Fibroblast of skin of abdomen (primary cell): ENCODE results near the gene DGKA.

ENCODE experiments used
- DNase-seq: peaks from one replicate; pipeline ENCODE4 v3.0.0-alpha.2; 2013

Gene DGKA

DNA sequence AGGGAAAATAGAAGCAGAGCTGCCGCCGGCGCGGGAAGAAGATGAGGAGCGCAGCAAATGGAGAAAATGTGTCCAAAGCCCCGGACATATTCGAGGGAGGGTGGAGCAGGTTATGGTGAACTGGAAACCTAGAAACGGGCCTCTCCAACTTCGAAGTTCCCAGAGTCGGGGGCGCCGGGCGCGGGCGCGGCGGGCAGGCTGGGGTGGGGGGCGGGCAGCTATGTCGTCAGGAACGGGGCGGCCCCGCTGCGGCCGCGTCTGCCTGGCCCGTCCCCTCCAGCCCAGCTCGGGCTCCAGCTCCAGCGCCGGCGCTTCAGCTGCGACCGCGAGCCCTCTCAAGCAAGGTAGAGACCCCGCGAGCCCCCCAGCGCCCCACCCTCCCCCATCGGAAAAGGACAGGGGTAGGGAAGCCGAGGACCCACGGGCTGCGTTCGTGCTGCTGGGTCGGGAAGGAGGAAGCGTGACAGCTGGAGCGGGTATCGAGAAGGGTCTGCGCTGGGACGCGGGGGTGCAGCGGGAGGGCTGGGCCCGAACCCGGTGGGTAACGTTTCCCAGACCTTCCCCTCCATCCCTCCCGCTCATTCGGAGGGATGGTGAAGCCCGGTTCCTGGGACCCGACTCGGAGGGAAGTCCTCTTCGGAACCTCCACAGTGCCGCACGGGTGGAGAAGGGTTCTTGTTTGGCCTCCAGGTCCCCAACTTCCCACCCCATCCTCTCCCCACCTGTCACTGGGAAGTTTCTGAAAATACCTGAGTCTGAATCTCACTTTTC, 1.0 kb downstream of the DGKA start:
- DNase-seq: peak; percentile 44

- DNase-seq: peak; percentile 24
Observed at GRCh38 chr12:55932551-55932910, 1.6 kb downstream of the DGKA start.

GRCh38 chr12:55933169-55933798, 2.3 kb downstream of the DGKA start:
- DNase-seq: no peak

DNA sequence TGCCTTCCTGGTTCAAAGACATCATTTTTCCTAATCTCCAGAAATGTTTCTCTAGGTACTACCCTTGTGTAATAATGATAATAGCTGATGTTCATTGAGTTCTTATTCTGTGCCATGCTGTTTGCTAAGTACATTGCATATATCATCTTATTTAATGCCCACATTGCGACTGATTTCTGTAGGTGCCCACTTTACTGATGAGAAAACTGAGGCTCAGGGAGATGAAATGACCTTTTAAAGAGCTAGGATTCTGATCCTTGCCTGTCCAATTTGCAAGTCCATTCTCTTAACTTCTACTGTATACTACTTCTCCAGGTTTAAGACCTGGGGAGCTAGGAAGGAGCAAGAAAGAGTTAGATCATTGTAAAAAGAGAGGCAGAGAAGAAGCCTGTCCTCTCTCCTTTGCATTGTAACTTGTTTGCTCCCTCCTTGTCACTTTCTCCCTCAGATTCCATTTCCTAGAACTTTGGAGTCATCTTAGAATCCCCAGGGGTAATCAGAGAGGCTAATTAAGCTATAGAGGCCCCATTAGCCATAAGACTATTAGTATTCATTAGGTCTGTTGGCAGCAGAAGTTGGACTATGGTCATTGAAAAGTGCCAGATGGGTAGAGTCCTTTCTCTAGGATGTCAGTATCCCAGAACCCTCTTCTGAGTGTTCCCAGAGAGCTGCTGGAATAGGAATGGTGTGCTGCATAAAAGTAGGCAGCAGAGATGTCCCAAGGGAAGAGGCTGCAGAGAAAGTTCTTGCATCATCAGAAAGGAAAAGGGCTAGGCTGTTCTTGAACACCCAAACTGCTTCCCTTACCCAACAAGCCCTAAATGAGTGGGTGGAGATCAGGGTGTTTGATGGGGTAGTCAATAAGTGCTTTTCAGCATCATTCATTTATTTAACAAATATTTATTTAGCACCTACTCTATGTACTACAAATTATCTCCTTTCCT, 3.1 kb downstream of the DGKA start:
- DNase-seq: no peak

- no peak for DNase-seq
Observed at GRCh38 chr12:55934773-55935172, 3.8 kb downstream of the DGKA start.

DNA sequence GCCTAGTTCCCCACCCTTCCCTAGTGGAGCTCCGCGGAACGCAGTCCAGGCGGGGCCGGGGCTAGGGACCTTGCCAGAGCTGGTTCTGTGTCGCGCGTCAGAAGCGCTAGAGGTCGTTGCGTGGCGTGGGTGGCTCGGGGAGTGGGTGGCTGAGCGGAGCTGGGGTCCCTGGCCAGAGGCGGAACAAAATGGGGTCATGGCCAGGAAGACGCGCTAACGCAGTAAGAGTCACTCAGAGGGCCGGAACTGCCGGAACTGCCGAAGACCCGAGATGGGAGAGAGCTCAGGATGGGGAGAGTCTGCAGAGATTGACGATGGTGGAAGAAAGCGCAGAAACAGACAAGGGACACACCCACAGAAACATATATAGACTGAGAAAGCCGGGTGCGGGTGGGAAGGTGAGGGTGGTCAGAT, 4.8 kb downstream of the DGKA start:
- no peak for DNase-seq

- DNase-seq: no peak
Observed at GRCh38 chr12:55937981-55938380, 7.0 kb downstream of the DGKA start.

DNA sequence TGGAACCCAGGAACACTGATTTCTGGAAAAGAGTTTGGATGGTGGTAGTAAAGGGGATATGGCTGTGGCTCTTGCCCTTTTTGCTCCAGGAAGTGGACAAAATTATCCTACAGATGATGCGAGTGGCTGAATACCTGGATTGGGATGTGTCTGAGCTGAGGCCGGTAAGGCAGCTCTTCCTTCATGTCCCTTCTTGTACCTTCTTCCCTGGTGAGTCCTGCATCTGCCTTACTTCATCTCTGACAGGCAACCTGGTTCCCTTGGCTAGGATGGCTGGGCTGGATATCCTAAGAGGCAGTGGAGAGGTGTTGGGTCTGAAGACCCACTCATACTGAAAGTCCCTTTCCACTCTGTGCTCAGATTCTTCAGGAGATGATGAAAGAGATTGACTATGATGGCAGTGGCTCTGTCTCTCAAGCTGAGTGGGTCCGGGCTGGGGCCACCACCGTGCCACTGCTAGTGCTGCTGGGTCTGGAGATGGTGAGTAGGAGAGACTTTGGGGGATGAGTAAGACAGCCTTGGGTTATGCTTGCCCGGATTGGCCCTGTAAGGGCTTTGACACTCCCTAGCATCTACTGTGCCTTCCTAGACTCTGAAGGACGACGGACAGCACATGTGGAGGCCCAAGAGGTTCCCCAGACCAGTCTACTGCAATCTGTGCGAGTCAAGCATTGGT, 8.0 kb downstream of the DGKA start:
- no peak for DNase-seq

DNA sequence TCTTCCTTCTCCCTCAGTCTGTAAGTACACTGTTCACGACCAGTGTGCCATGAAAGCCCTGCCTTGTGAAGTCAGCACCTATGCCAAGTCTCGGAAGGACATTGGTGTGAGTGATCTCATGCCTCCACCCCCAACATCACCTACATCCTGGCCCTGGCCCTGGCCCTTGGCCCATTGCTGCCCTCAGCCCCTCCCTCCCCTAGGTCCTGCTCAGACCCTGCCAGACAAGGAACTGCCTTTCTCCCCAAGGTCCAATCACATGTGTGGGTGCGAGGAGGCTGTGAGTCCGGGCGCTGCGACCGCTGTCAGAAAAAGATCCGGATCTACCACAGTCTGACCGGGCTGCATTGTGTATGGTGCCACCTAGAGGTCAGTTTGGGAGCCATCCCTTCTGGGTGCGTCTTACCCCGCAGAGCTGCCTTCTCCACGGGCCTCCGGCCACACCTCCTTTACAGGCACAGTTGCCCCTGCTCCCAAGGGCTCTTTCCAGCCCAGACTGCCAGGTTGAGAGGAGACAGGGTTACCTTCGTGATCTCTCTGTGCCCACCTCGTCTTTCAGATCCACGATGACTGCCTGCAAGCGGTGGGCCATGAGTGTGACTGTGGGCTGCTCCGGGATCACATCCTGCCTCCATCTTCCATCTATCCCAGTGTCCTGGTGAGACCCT, 9.2 kb downstream of the DGKA start:
- DNase-seq: peak; percentile 74

DNA sequence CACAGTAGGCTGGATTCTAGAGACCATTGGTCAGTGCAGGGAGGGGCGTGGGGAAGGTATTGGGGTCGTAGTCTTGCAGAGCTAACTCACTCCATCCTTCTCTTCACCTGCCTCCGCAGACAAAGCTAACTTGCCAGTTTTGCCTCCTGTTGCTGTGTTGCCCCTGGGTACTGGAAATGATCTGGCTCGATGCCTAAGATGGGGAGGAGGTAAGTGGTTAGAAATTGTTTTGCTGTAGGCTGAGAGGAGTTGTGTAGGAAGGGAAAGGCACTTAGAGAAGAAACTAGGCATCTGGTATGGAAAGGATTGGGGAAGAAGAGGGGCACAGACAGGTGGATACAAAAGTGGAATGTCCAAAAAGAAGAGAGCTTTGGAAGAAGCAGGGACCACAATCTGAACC, 11.1 kb downstream of the DGKA start:
- no peak for DNase-seq

DNA sequence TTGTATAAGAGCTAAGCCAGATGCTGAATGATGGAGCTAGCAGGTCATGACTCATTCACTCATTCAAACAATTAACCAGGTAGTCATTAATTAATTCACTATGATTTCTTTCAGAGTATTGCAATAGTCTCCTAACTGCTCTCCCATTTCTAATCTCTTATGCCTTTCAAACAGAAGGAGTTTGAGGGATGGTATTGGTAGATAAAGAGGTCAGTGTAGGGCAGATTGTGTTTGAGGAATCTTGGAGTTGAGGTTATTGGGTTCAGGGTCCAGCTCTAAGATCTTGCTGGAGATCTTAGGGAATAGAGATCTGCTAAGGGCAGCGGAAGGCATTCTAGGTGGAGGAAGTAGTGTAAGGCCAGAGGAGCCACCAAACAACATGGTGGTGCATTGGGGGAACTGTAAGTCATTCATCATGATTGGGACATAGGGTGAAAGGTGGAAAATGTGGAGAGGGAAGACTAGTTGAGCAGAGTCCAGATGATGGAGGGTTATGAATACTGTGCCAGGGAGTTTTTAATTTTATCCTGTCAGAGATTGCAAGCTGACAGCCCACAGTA, 11.7 kb downstream of the DGKA start:
- no peak for DNase-seq

- no peak for DNase-seq
Observed at GRCh38 chr12:55946553-55946952, 15.6 kb downstream of the DGKA start.

- no peak for DNase-seq
Observed at GRCh38 chr12:55955344-55955743, 24.4 kb downstream of the DGKA start.

GRCh38 chr12:55955800-55956508, 25.0 kb downstream of the DGKA start:
- DNase-seq: peak; percentile 54

DNA sequence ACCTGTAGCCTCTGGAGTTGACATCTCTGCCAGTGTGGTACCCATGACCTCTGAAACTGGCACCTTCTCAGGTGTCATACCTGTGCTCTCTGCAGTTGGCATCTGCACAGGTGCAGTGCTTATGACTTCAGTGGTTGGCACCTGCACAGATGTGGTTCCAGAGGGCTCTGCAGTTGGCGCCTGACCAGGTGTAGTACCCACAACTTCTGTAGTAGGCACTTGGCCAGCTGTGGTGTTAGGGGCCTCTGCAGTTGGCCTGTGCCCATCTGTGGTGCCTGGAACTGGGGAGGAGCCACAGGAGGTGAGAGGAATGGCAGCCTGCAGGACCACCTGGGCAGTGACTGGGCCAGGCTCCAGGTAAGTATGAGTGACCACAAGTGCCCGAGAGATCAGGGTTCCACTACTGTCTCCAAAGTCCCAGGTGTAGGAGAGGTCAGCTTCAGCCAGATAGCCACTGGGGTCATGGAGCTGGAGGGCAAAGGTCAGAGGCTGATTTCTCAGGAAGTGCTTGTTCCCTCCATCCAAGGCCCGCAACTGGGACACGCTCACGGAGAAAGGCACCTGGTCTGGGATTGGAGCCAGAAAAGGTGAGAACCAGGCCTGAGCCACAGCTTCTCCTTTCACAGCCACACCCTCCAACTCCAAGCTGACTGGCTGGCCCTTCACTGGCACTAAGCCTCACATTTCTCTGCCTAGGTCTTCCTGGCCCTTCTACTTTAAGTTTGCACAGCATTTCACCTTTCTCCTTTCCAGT, 26.3 kb downstream of the DGKA start:
- DNase-seq: no peak

DNA sequence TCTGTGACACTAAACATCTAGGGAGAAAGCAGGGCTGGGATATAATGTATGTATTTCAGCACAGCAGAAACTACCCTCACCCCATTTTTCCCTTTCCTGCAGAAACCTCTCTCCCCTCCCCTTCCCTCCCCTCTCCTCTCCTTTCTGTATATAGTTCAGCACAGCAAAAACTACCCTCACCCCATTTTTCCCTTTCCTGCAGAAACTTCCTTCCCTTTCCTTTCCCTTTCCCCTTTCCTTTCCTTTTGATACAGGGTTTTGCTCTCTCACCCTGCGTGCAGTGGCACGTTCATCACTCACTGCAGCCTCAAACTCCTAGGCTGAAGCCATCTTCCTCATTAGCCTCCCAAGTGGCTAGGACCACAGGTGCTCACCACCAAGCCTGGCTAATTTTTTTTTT, 32.8 kb downstream of the DGKA start:
- DNase-seq: no peak

DNA sequence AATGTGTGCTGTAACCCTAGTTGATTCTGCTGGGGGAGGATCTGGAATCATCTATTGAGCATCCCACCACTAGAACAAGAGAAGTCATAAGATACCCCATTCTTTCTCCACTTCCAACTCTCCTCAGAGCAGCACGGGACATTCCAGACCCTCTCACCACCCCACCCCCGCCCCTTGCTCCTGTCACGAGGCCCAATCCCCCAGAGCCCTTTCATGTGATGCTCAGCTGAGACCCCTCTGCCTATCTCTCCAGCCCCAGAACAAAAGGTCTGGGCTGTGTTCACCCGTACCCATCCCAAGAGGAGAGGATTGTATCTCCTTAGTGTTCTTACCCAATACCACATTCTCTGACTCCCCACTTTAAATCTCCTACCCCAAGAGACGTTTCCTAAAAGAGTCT, 34.3 kb downstream of the DGKA start:
- no peak for DNase-seq

DNA sequence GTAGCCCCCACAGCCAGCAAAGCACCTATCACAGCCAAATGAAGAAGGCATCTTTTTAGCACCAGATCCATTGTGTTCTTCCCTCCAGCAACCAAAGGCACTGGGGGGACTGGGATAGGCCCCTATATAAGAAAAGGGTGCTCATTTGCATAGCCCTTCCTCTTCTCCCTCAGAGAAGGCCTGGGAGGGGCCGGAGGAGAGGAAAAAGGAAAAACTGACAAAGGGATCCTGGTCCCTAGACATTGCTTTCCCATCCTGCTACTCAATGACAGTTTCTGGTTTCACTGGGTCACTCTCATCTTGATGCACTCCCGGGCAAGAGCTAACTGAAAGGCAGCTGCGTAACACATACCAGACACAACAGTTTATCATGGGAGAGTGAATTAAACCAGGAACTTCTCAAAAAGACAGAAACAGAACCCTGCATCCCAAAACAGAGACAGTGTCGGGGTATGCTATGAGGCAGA, 35.0 kb downstream of the DGKA start, which contains the start of gene PMEL:
Gene PMEL, minus strand, starts transcription at position 102 of the 467 bp plus-strand sequence. Its CDS starts 31 bp downstream, at position 71.
- DNase-seq: no peak

DNA sequence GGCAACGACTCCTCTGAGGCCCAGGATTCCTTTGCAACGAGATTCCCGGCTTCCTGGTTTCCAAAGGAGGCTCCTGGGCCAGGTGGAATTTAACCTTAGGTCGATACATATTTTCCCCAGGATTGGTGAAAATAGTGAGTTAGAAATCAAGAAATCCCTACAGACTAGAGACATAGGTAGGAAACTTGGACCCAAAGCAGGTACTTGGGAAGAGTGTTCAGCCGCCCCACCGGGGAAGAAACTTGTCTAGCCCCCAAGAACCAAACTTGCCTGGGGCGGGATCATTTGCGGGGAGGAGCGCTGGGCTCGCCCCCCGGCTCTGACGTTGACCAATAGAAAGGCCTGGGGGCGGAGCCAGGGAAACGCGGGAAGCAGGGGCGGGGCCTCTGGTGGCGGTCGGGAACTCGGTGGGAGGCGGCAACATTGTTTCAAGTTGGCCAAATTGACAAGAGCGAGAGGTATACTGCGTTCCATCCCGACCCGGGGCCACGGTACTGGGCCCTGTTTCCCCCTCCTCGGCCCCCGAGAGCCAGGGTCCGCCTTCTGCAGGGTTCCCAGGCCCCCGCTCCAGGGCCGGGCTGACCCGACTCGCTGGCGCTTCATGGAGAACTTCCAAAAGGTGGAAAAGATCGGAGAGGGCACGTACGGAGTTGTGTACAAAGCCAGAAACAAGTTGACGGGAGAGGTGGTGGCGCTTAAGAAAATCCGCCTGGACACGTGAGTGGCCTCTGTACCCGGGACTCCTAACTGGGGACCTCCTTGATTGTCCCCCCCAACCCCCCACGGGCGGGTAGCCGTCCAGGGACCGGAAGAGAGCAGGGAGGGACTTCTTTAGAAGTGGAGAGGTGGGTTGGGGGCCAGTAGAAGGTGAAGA, 35.7 kb downstream of the DGKA start, which contains the start of gene CDK2:
Gene CDK2, plus strand, starts transcription at position 423 of the 874 bp plus-strand sequence. Its CDS starts 179 bp downstream, at position 602.
- DNase-seq: peak; percentile 75
